CD4-positive, alpha-beta T cell treated with Interleukin-21 for 1 hour (primary cell): ENCODE data around the gene RAB3IL1.
"Not testable (repeated sequence)": the region's sequence is repeated elsewhere in the genome, so short reads cannot be mapped to it uniquely, and the experiment has no call there.

Experiments used
- DNase-seq: peaks from one replicate; pipeline ENCODE4 v3.0.0-alpha.2; 2020

The RAB3IL1 gene

DNA sequence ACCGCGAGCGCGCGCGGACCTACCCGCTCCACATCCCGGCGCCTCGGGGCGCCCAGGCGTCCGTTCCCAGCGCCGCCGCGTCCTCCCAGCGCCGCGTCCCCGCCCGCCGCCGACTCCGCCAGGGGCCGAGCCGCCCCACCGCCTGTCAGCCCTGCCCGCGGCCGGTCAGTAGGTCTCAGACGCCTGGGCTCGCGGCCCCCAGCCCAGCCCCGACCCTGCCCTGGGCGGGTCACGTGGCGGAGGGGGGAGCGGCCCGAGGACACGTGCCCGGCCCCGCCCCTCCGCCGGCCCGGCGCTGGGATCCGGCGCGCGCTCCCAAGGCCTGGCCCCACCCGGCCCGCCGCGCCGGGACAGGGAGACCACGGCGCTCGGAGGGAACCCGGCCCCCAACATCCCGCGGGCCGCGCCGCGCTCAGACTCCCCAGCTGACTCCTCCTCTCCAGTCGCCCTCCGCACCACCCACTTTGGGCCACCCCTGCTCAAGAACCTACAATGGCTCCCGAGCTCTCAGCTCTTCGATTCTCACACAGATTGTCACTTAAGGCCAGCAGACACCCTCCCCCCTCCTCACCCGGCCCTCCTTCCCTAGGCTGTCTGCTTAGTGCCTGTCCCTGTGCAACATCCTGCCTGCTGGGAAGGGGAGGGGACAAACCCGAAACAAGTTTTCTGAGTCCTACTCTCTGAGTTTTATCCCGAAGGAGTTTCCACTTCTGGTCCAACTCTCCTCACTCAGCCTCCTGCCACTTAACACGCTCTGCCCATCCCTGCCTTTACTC is at the start of gene RAB3IL1:
Gene RAB3IL1, minus strand, starts transcription at position 233 of the 776 bp plus-strand sequence. Its CDS starts 199 bp downstream, at position 34.
- DNase-seq, result no peak

GRCh38 chr11:61966734-61967115 is 49.4 kb upstream of the RAB3IL1 start:
- DNase-seq, result peak; percentile 58

DNA sequence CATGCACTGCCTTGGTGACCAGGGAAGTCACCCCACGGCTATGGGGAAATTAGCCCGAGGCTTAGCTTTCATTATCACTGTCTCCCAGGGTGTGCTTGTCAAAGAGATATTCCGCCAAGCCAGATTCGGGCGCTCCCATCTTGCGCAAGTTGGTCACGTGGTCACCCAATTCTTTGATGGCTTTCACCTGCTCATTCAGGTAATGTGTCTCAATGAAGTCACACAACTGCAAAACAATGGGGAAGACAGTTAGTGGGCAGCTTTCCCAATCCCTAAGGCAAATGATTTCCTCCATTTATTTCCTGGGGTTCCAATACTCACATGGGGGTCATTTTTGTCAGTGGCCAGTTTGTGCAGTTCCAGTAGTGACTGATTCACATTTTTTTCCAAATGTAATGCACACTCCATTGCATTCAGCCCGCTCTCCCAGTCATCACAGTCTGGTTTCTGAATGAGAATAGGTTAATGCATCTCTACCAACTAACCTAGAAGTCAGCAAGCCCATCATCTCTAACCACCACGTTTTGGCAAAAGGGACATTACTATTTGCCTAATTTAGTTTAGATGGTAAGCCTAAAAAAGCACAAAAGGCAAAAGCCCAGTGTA is 47.4 kb upstream of the RAB3IL1 start:
- DNase-seq, result peak; percentile 29

DNA sequence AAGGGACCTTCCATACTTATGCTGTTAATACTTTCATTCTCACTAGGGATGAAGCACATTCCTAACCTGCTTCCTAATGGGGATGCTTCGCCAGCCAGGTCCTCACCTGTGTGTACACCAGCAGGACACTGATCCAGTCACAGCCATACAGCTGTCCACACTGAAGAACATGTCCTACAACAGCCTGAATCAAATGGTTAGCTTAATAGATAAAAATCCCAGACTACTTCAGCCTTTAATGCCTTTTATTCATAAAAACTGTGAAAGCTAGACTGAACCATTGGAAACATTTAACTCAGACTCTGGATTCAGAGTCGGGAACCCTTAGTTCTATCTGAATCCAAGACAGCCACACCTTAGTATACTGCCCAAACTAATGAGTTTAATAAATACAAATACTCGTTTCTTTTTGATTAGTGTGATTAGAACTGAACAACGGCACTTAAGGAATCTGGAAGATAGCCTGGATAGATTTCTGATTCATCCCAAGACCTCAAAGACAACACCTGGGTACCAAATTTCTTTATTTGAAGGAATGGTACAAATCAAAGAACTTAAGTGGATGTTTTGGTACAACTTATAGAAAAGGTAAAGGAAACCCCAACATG is 46.8 kb upstream of the RAB3IL1 start:
- peak; percentile 43 for DNase-seq

GRCh38 chr11:61963282-61964057 is 46.1 kb upstream of the RAB3IL1 start:
- peak; percentile 57 for DNase-seq

DNA sequence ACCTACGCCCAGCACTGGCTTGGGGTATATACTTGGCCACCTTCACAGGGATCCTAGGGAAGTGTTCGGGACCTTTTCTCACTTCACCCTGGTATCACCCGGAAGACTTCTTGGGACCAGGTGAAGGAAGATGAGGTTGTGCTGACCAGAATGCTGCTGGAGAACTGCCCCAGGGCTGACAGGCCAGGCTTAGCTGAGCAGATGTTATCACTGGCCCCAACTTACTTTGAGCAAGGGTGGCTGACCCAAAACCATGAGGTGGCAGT is 45.6 kb upstream of the RAB3IL1 start:
- peak; percentile 49 for DNase-seq

GRCh38 chr11:61962213-61963015 is 45.0 kb upstream of the RAB3IL1 start:
- DNase-seq, result peak; percentile 34

DNA sequence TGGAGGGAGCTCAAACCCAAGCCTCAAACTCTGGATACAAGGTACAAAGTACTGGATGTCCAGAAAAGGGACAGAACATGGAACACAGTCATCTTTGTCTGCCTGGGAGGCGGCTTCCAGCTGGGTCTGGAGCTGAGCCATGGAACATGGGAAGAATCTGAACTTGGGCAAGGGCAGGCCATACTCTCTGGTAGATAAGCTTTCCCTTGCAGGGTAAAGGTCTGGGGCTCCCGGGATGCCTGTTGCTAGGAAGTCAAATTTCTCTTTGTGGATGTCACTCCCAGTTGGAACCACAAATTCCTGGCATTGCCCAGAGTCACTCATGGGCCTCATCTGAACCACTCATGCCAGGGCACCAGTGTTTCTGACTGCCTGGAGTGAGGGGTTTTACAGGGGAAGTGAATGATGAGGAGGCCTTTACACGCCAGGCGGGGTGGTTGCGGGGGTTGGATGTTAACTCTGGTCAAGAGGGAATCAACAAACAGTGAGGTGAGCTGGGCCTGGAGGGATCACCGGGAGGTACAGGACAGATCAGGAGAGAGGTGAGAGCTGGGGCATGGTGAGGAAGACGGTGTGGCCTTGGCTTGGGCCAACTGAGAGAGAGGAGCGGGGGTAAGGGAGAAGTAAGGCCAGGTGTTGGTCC is 44.3 kb upstream of the RAB3IL1 start:
- DNase-seq, result no peak

GRCh38 chr11:61960532-61960931 is 43.2 kb upstream of the RAB3IL1 start:
- no peak for DNase-seq

DNA sequence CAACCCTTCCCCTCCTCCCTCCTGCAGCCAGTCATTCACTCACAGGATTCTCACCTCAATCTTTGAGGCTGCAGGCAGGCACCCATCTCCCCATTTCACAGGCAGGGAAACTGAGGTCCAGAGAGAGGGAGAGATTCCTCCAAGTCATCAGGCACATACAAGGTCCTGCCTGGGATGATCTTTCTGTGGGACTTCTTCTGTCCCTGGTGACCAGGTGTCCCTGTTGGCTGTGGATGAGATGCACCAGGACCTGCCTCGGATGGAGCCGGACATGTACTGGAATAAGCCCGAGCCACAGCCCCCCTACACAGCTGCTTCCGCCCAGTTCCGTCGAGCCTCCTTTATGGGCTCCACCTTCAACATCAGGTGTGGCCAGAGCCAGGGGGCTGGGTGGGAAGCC is 42.3 kb upstream of the RAB3IL1 start:
- no peak for DNase-seq

- DNase-seq, result no peak
These were observed 41.7 kb upstream of the RAB3IL1 start for GRCh38 chr11:61959114-61959513.

- DNase-seq, result no peak
These were observed 41.2 kb upstream of the RAB3IL1 start for GRCh38 chr11:61958590-61958989.

- no peak for DNase-seq
These were observed 39.8 kb upstream of the RAB3IL1 start for GRCh38 chr11:61957021-61957770.

- DNase-seq, result no peak
These were observed 39.0 kb upstream of the RAB3IL1 start for GRCh38 chr11:61956191-61957020.

GRCh38 chr11:61955422-61956135 is 38.2 kb upstream of the RAB3IL1 start:
- DNase-seq, result peak; percentile 18

DNA sequence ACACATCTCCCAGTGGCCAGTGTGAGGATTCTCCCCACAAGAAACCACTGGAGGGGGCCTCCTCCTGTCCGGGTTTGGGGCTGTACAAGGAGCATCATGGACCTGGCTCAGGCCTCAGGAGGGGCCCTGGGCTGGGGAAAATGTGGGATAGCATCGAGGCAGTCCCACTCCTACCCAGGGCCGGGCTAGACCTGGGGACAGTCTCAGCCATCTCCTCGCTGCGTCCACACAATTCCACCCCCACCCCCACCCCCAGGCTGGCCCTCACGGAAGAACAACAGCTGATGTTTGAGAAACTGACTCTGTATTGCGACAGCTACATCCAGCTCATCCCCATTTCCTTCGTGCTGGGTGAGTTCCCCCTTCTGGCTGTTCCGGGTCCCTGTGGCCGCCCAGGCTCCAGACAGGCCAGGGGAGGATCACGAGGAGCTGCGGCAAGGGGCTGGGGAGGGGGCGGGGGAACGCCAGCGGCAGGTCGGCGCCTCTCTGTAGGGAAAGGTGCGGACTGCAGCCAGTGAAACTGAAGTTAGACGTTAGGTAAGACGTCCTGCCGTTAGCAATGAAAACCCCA is 37.6 kb upstream of the RAB3IL1 start:
- peak; percentile 21 for DNase-seq

- no peak for DNase-seq
These were observed 36.9 kb upstream of the RAB3IL1 start for GRCh38 chr11:61954106-61954850.

DNA sequence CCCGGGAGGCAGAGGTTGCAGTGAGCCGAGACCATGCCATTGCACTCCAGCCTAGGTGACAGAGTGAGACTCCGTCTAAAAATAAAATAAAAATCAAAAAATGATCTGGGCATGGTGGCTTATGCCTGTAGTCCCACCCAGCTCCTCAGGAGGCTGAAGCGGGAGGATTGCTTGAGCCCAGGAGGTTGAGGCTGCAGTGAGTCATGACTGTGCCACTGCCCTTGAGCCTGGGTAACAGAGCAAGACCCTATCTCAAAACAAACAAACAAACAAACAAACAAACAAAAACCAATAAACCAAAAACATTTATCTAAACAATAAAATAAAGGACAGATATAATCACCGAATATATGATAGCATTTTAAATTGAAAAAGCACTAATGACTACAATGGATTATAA is 36.3 kb upstream of the RAB3IL1 start:
- not testable (repeated sequence) for DNase-seq

- no peak for DNase-seq
These were observed 35.5 kb upstream of the RAB3IL1 start for GRCh38 chr11:61952882-61953281.
